ENCODE measurements around the gene LHFPL3. TPM values are rescaled to one million over a fixed set of nuclear protein-coding genes. Genes with fewer than 3 reads are reported as not detected.

LHFPL3 gene
- polyA plus RNA-seq, 1 of the 3 experiments (the other 2 are of a cell fraction), result not detected

DNA sequence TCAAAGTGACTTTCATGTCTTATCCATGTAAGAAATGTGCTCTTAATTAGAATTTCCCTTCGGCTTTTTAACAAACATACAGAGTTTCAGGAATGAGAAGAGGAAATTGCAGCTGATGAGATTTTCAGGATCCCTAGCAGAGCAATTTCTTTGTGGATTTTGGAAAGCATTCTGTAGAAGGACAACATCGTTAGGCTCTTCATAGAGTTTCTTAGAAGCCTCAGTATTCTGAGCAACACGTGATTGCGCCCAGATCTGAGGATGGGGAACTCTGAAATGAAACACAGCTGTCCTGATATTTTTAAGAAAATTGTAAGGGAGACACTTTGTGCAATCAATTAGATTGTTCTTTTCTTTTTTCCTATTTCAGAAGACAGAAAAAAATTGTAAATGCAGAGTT, 85.8 kb downstream of the LHFPL3 start:
- Histone ChIP-seq H3K9me3 (no peaks in the 10 kb centered on the region), H2AFZ (ENCODE audit: low read depth) (no peak overlapping the region), H3K4me1 (ENCODE audit: control insufficient read depth in 1 of 2, insufficient read depth in 2 of 2, low read depth in 1 of 2, low read length in 1 of 2) (no peaks in the 10 kb centered on the region), H3K4me3 (ENCODE audit: low read depth in 2 of 2, low read length in 1 of 2) (no peak overlapping the region), H3K36me3 (replicated peaks in 1 of 2; ENCODE audit: control insufficient read depth in 1 of 2, insufficient read depth in 2 of 2, low read length in 1 of 2) (no peaks in the 10 kb centered on the region), H3K4me2 (no peak overlapping the region), H3K27ac (ENCODE audit: low read depth in 2 of 2, low read length in 1 of 2) (no peak overlapping the region), H3K27me3 (ENCODE audit: insufficient read depth) (0 out of 2 replicates have a peak, but pooled peaks cover 5% of the 10 kb centered on the region), H3K9me2 (no peaks in the 10 kb centered on the region), H3K9ac (no peak overlapping the region), H4K20me1 (ENCODE audit: insufficient read depth) (no peaks in the 10 kb centered on the region), H3K79me2 (ENCODE audit: insufficient read depth) (no peaks in the 10 kb centered on the region), H3F3A (replicated peaks; ENCODE audit: insufficient read depth) (no peaks in the 10 kb centered on the region)
- TF ChIP-seq JUND (IDR thresholded peaks at IDR 0.05) (no peak), TCF12 (IDR thresholded peaks at IDR 0.05) (no peak), RXRA (IDR thresholded peaks at IDR 0.05; ENCODE audit: borderline replicate concordance, low read depth) (no peak), MXI1 (IDR thresholded peaks at IDR 0.05; ENCODE audit: low read depth, low read length) (no peak), USF2 (IDR thresholded peaks at IDR 0.05; ENCODE audit: borderline replicate concordance, low read depth, low read length) (no peak), YY1 (IDR thresholded peaks at IDR 0.05; ENCODE audit: low read depth) (no peak), SIN3A (IDR thresholded peaks at IDR 0.05; ENCODE audit: borderline replicate concordance, low read depth, low read length) (no peak), EP300 (IDR thresholded peaks at IDR 0.05; ENCODE audit: borderline replicate concordance in 1 of 2, low read depth in 1 of 2, low read length in 1 of 2) (no peak), FOSL2 (IDR thresholded peaks at IDR 0.05; ENCODE audit: borderline replicate concordance, low read depth) (no peak), FOXJ3 (CRISPR knock-in tag; IDR thresholded peaks at IDR 0.05) (no peak), TAF1 (IDR thresholded peaks at IDR 0.05; ENCODE audit: borderline replicate concordance, low read depth, low read length) (no peak), RCOR1 (IDR thresholded peaks at IDR 0.05; ENCODE audit: low read length) (no peak), IRF3 (IDR thresholded peaks at IDR 0.05; ENCODE audit: low read depth, low read length) (no peak), EZH2phosphoT487 (IDR thresholded peaks at IDR 0.05; ENCODE audit: borderline replicate concordance, low read depth) (no peak), GABPA (IDR thresholded peaks at IDR 0.05; ENCODE audit: low read depth) (no peak)
- TF ChIP-seq, protein P1, sequence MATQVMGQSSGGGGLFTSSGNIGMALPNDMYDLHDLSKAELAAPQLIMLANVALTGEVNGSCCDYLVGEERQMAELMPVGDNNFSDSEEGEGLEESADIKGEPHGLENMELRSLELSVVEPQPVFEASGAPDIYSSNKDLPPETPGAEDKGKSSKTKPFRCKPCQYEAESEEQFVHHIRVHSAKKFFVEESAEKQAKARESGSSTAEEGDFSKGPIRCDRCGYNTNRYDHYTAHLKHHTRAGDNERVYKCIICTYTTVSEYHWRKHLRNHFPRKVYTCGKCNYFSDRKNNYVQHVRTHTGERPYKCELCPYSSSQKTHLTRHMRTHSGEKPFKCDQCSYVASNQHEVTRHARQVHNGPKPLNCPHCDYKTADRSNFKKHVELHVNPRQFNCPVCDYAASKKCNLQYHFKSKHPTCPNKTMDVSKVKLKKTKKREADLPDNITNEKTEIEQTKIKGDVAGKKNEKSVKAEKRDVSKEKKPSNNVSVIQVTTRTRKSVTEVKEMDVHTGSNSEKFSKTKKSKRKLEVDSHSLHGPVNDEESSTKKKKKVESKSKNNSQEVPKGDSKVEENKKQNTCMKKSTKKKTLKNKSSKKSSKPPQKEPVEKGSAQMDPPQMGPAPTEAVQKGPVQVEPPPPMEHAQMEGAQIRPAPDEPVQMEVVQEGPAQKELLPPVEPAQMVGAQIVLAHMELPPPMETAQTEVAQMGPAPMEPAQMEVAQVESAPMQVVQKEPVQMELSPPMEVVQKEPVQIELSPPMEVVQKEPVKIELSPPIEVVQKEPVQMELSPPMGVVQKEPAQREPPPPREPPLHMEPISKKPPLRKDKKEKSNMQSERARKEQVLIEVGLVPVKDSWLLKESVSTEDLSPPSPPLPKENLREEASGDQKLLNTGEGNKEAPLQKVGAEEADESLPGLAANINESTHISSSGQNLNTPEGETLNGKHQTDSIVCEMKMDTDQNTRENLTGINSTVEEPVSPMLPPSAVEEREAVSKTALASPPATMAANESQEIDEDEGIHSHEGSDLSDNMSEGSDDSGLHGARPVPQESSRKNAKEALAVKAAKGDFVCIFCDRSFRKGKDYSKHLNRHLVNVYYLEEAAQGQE (IDR thresholded peaks at IDR 0.05; ENCODE audit: low read depth, low read length), result no peak
- 0% methylated on average over 4 of the region's 4 CpGs for WGBS (ENCODE audit: low lambda C conversion rate)
- no peak for DNase-seq
- ChIA-PET POLR2A (no interaction called here), CTCF (interaction anchor here (1.4 to 2.0 kb wide), 2 partner anchors 12 to 52 kb away, joined by 3 to 8 read pairs; no protein-coding TSS in a partner anchor)

All from SK-N-SH (cell line).